ACC112 (cell line): ENCODE data around the gene OR6C4.
"Not testable (repeated sequence)": the region's sequence is repeated elsewhere in the genome, so short reads cannot be mapped to it uniquely, and the experiment has no call there.

Source experiments
- H2AFZ ChIP-seq: fragments of 200-600 bp; sonication (generic); one replicate; pipeline ENCODE4 v1.6.0; 2017; ENCODE audit warnings: antibody characterized with exemption, low read length; ENCODE audit not compliant: unreplicated experiment
- H3K27ac ChIP-seq: fragments of 200-600 bp; sonication (generic); 2 replicates; pipeline ENCODE4 v1.5.1; 2014; ENCODE audit warnings: low read depth, mild to moderate bottlenecking, antibody characterized with exemption, low read length, moderate library complexity
- H3K27me3 ChIP-seq: fragments of 200-600 bp; sonication (generic); 2 replicates; pipeline ENCODE4 v1.6.1; 2014; ENCODE audit warnings: mild to moderate bottlenecking, antibody characterized with exemption, low read length, moderate library complexity, mixed read lengths; ENCODE audit not compliant: insufficient read depth
- H3K36me3 ChIP-seq: fragments of 200-600 bp; sonication (generic); 2 replicates; pipeline ENCODE4 v1.6.1; 2016; ENCODE audit warnings: mild to moderate bottlenecking, antibody characterized with exemption, low read length, moderate library complexity, mixed read lengths; ENCODE audit not compliant: insufficient read depth
- H3K4me1 ChIP-seq: fragments of 200-600 bp; sonication (generic); one replicate; pipeline ENCODE4 v1.6.1; 2016; ENCODE audit warnings: low read length, mixed read lengths; ENCODE audit not compliant: insufficient read depth, unreplicated experiment, control insufficient read depth
- H3K4me3 ChIP-seq: fragments of 200-600 bp; sonication (generic); 2 replicates; pipeline ENCODE4 v1.5.1; 2014; ENCODE audit warnings: mild to moderate bottlenecking, low read depth, low read length
- H3K79me2 ChIP-seq: fragments of 200-600 bp; sonication (generic); one replicate; pipeline ENCODE4 v1.6.0; 2016; ENCODE audit warnings: low read length; ENCODE audit not compliant: control insufficient read depth, unreplicated experiment, insufficient read depth

The OR6C4 gene

GRCh38 chr12:55582066-55582465 lies 32.7 kb downstream of the OR6C4 start:
- no peaks in the 10 kb centered on the region for H3K79me2 ChIP-seq
- 0 out of 2 replicates have a peak, but pooled peaks cover 7% of the 10 kb centered on the region for H3K27me3 ChIP-seq
- H3K4me1 ChIP-seq = no peaks in the 10 kb centered on the region
- H3K36me3 ChIP-seq = no peaks in the 10 kb centered on the region
- H3K4me3 ChIP-seq = no peak overlapping the region
- H3K27ac ChIP-seq = no peak overlapping the region
- no peak overlapping the region for H2AFZ ChIP-seq

DNA sequence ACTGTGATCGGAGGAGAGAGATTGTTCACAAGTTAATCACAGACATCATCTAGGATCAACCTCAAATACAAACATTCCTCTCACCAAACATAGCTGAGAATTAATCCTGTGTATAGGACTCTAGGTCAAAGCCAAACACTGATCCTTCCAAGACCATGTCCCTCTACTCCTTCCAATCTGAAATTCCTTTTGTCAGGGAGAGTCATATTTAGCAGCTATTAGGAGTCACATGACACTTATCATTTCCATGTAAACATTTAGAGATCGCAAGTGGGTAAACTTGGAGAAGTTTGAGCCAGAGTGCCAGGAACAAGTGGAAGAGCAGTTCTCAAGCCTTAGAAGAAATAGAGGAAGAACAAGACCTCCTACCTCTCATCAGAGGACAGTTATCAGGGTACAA lies 36.4 kb downstream of the OR6C4 start:
- Histone ChIP-seq H3K36me3 (no peaks in the 10 kb centered on the region), H3K27me3 (0 out of 2 replicates have a peak, but pooled peaks cover 7% of the 10 kb centered on the region), H3K4me3 (no peak overlapping the region), H3K79me2 (no peaks in the 10 kb centered on the region), H2AFZ (no peak overlapping the region), H3K4me1 (no peaks in the 10 kb centered on the region), H3K27ac (no peak overlapping the region)

- not testable (repeated sequence) for H2AFZ ChIP-seq, H3K4me3 ChIP-seq
These were observed 40.8 kb downstream of the OR6C4 start for GRCh38 chr12:55590152-55590551.

More at GRCh38 chr12:55590152-55590551, 40.8 kb downstream of the OR6C4 start:
- not testable (repeated sequence) for H3K27me3 ChIP-seq, H3K4me1 ChIP-seq, H3K79me2 ChIP-seq, H3K36me3 ChIP-seq, H3K27ac ChIP-seq
